Measurements from ENCODE around the gene FAM131A.
A peak's percentile ranks its signal among the peaks of the same experiment; 100 is the strongest.

The FAM131A gene

GRCh38 chr3:184337399-184337714, at the start of gene FAM131A:
TSS of gene FAM131A (plus strand) at chr3:184337600. CDS start at chr3:184337631, 31 bp downstream.
- no peak for DNase-seq

GRCh38 chr3:184289426-184289938, 47.9 kb upstream of the FAM131A start:
- DNase-seq, result peak; percentile 51

DNA sequence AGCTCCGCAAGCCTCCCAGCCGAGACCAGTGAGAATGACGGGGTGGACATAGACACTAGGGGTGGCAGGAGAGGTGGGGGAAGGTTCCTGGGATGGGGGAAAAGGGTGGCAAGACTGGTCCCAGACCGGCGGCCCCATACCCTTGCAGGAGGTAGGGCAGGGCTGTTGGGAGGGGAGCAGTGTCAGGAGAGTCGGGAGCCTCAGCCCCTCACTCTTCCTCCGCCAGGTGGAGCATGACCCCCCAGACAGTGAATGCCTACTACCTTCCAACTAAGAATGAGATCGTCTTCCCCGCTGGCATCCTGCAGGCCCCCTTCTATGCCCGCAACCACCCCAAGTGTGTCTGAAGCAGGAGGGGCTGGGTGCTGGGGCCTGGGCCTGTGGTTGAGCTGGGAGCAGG, 47.1 kb upstream of the FAM131A start:
- no peak for DNase-seq

- DNase-seq, result no peak
These were observed 46.2 kb upstream of the FAM131A start for GRCh38 chr3:184291044-184291737.

GRCh38 chr3:184291738-184292445, 45.5 kb upstream of the FAM131A start:
- no peak for DNase-seq

DNA sequence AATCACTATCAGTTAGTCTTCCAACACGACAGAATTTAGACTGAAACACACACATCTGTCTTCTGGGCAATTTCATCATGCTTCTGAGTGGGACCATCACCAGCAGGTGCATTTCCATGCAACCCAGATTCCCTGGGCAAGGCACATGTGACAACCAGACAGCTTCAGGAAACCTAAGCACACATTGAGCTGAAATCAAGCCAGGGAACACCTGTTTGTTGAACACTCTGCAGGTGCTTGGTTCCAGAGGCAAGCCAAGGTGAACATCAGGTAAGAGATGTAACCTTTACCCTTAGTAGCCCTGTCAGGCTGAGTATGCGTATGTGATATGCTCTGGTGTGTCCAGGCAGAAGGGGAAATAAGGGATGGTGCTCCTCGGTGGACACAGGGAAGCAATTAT, 41.6 kb upstream of the FAM131A start:
- no peak for DNase-seq

GRCh38 chr3:184296616-184297015, 40.8 kb upstream of the FAM131A start:
- no peak for DNase-seq

- peak; percentile 95 for DNase-seq
These were observed 38.5 kb upstream of the FAM131A start, which contains the start of gene PSMD2 for GRCh38 chr3:184298759-184299487. TSS of gene PSMD2 (plus strand) at chr3:184299241. CDS start at chr3:184299267, 26 bp downstream.

DNA sequence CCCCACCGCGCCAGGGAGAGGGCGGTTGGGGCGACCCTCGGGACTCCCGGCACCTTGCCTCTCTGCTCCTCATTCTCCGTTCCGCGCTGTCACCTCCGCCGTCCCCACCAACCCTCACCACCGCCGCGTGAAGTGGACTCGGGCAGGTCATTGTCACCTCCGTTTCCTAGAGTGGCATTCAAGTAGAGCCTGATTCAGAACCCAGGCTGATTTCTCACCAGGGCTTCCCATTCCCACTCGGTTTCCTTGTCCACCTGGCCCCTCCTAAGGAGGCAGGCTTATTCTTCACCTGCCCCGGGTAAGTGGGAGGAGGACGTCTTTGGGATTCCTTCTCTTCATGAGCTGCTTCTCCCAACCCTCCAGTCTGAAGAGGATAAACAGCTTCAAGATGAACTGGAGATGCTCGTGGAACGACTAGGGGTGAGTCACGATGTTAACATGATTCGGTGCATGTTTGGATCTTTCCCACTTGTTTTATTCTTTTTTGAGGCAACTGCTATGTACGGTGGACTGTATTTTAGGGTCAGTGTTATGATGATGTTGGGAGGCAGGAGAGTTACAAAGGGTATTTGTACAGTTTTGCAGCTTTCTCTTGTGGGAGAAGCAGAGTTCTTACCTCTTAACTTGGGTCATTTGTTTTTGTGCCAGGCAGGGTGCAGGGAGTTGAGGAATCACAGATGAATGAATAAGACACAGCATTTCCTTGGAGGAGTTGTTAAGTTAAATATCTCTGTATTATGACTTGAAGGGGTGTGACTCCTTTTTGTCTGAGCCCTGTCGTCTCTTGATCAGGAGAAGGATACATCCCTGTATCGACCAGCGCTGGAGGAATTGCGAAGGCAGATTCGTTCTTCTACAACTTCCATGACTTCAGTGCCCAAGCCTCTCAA, 37.7 kb upstream of the FAM131A start:
- no peak for DNase-seq

DNA sequence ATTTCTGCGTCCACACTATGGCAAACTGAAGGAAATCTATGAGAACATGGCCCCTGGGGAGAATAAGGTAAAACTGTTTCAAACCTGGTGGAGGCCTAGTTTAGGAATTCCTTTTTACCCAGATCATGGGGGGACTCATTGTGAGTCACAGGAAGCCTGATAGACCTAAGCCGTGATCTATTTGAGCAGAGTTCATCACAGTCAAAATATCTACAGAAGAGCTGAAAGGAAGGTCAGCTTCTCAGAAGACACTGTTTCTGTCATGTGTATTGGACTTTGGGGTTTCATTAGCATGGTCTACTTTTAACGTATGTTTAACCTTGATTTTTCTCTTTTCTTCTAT, 37.1 kb upstream of the FAM131A start:
- no peak for DNase-seq

DNA sequence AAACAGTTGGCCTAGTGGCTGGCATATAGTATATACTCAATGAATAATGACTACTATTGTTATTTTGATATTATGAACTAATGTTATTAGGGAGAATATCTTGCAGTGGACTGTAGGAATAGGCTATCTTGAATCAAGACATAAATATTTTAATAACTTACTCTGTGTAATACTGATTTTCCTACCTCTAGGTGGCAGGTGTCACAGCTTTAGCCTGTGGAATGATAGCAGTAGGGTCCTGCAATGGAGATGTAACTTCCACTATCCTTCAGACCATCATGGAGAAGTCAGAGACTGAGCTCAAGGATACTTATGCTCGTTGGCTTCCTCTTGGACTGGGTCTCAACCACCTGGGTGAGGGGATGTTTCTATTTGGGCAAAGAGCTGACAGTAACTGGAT, 31.8 kb upstream of the FAM131A start:
- no peak for DNase-seq

DNA sequence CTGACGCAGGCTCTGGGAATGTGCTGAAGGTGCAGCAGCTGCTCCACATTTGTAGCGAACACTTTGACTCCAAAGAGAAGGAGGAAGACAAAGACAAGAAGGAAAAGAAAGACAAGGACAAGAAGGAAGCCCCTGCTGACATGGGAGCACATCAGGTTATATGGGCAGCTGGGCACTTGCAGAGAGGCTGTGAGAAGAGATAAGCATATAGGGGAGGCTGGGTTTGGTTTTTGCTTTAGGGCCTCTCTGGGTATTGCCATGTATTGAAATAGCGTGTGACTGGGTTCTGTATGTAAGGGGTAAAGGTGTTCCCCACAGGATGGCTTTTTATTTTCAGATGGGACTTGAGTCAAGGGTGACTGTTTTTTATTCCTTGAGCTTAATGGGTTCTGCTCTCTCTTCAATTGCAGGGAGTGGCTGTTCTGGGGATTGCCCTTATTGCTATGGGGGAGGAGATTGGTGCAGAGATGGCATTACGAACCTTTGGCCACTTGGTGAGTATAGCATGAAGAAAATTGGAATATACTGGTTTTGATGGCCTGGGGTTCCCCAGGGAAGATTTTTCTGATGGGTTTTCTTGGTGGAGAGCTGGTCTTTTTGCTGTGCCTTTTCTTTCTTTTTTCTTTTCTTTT, 30.9 kb upstream of the FAM131A start:
- no peak for DNase-seq

- DNase-seq, result no peak
These were observed 29.5 kb upstream of the FAM131A start for GRCh38 chr3:184307915-184308314.

DNA sequence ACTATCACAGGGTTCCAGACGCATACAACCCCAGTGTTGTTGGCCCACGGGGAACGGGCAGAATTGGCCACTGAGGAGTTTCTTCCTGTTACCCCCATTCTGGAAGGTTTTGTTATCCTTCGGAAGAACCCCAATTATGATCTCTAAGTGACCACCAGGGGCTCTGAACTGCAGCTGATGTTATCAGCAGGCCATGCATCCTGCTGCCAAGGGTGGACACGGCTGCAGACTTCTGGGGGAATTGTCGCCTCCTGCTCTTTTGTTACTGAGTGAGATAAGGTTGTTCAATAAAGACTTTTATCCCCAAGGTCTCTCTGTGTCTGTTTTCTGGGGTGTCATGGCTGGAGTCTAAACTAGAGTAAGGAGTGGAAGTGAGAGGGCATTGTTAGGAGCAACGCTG, 28.7 kb upstream of the FAM131A start:
- DNase-seq, result no peak

- DNase-seq, result no peak
These were observed 25.8 kb upstream of the FAM131A start for GRCh38 chr3:184311633-184312032.

- peak; percentile 91 for DNase-seq
These were observed 23.1 kb upstream of the FAM131A start, which contains the start of gene EIF4G1 for GRCh38 chr3:184314363-184314699. TSS of gene EIF4G1 (plus strand) at chr3:184314606. CDS start at chr3:184315797, 1,191 bp downstream.

GRCh38 chr3:184314700-184315542, 22.5 kb upstream of the FAM131A start:
- DNase-seq, result peak; percentile 62

DNA sequence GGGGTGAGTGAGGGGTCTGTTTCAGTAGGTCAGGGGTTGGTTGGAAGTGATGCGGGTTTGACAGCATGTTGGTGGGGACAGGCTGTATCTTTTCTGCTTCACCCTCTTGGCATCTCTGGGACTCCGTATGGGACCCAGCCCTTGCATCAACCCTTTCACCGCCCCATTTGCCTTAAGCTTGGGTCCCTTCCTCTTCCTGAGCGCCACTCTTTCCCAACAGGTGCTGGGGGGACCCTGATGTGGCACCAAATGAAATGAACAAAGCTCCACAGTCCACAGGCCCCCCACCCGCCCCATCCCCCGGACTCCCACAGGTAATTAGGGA, 21.9 kb upstream of the FAM131A start:
- DNase-seq, result no peak

DNA sequence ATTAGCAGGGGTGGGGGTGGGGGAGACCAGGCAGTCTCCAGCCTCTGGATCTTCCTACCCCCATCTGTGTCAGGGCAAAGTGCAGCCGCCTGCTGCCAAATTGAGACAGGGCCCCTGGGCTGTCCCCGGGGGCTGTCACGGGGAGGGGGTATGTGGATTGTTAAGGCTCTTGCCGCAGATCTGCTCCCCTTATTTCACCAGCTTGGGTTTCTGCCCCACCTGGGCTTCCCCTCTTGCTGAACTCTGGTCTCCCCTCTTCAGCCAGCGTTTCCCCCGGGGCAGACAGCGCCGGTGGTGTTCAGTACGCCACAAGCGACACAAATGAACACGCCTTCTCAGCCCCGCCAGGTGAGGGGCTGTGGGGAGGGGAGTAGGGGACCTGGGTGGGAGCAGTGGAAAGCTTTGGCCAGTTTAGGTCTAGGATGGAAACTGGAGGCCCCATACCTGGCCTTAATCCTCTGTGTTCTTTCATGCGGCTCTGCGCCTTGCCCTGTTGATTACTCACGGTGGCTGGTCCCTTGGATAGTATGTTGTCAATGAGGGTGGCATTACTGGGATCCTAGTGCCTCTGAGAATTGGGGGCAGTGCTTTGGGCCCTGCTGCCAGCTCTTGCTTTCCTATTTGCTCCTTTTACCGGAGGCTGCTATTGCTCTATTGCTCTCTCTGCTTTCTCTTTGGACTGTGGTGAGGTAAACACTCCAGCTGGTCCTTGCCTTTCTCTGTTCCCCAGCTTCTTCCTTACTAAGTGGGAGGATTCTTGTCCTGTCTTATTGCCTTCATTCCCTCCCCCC, 21.3 kb upstream of the FAM131A start:
- DNase-seq, result peak; percentile 9

- DNase-seq, result no peak
These were observed 20.6 kb upstream of the FAM131A start for GRCh38 chr3:184316792-184317191.

GRCh38 chr3:184317201-184317600, 20.2 kb upstream of the FAM131A start:
- no peak for DNase-seq
